GM23338 (cell line): ENCODE measurements around the gene CDH5. TPM values are rescaled to one million over a fixed set of nuclear protein-coding genes. Genes with fewer than 3 reads are reported as not detected.

Experiments used
- ATAC-seq: fragments of 200-7000 bp; cut with Tn5 transposase; 3 replicates; pipeline ENCODE4 v1.9.1; 2020
- DNase-seq: peaks from one replicate; pipeline ENCODE4 v3.0.0-alpha.2; 2015; ENCODE audit warnings: low spot score
- H2AFZ ChIP-seq: fragments of 200-600 bp; sonication (generic); 2 replicates; pipeline ENCODE4 v1.8.0; 2016; ENCODE audit warnings: antibody characterized with exemption, mild to moderate bottlenecking, moderate library complexity
- H3F3A ChIP-seq: fragments of 200-600 bp; sonication (generic); replicated peaks from 2 replicates; pipeline ENCODE4 v1.8.0; 2017; ENCODE audit warnings: antibody characterized with exemption, mixed run types, low read depth
- H3K27ac ChIP-seq: fragments of 200-600 bp; sonication (generic); 2 replicates; pipeline ENCODE4 v1.6.1; 2016; ENCODE audit warnings: low read depth
- H3K27me3 ChIP-seq: fragments of 200-600 bp; sonication (generic); 2 replicates; pipeline ENCODE4 v1.8.0; 2016; ENCODE audit warnings: mild to moderate bottlenecking, mixed run types, moderate library complexity; ENCODE audit not compliant: insufficient read depth
- H3K36me3 ChIP-seq: fragments of 200-600 bp; sonication (generic); 2 replicates; pipeline ENCODE4 v1.8.0; 2016; ENCODE audit warnings: mild to moderate bottlenecking; ENCODE audit not compliant: insufficient read depth
- H3K4me1 ChIP-seq: fragments of 200-600 bp; sonication (generic); 2 replicates; pipeline ENCODE4 v1.8.0; 2016; ENCODE audit warnings: mild to moderate bottlenecking, moderate library complexity; ENCODE audit not compliant: insufficient read depth
- H3K4me2 ChIP-seq: fragments of 200-600 bp; sonication (generic); 2 replicates; pipeline ENCODE4 v1.7.1; 2017; ENCODE audit warnings: mixed run types
- H3K4me3 ChIP-seq: fragments of 200-600 bp; sonication (generic); 2 replicates; pipeline ENCODE4 v1.6.1; 2016; ENCODE audit warnings: mixed run types
- H3K79me2 ChIP-seq: fragments of 200-600 bp; sonication (generic); replicated peaks from 2 replicates; pipeline ENCODE4 v1.8.0; 2017; ENCODE audit warnings: mild to moderate bottlenecking; ENCODE audit not compliant: insufficient read depth
- H3K9me2 ChIP-seq: fragments of 200-600 bp; sonication (generic); 2 replicates; pipeline ENCODE4 v1.8.0; 2017; ENCODE audit not compliant: insufficient read depth
- H4K20me1 ChIP-seq: fragments of 200-600 bp; sonication (generic); replicated peaks from 2 replicates; pipeline ENCODE4 v1.8.0; 2017; ENCODE audit warnings: mild to moderate bottlenecking; ENCODE audit not compliant: insufficient read depth
- H3K27ac Mint-ChIP-seq: 2 replicates; pipeline ENCODE4 v1.8.0; 2020; ENCODE audit warnings: inconsistent platforms, mild to moderate bottlenecking, moderate library complexity, mixed read lengths
- H3K27me3 Mint-ChIP-seq: 3 replicates; pipeline ENCODE4 v1.8.0; 2022; ENCODE audit warnings: low read depth, mild to moderate bottlenecking, moderate library complexity, mixed read lengths, inconsistent platforms; ENCODE audit not compliant: insufficient read depth, poor library complexity
- H3K36me3 Mint-ChIP-seq: 3 replicates; pipeline ENCODE4 v1.8.0; 2021; ENCODE audit warnings: low read depth, mild to moderate bottlenecking, inconsistent platforms, moderate library complexity, mixed read lengths
- H3K4me1 Mint-ChIP-seq: 3 replicates; pipeline ENCODE4 v1.8.0; 2020; ENCODE audit warnings: mild to moderate bottlenecking, inconsistent platforms, mixed read lengths
- H3K4me3 Mint-ChIP-seq: 3 replicates; pipeline ENCODE4 v1.8.0; 2021; ENCODE audit warnings: moderate library complexity, mild to moderate bottlenecking, inconsistent platforms, mixed read lengths
- H3K9me3 Mint-ChIP-seq: 3 replicates; pipeline ENCODE4 v1.8.0; 2020; ENCODE audit warnings: moderate library complexity, mild to moderate bottlenecking, inconsistent platforms, mixed read lengths
- CREB1 ChIP-seq: fragments of 250-450 bp; sonication (Bioruptor Pico); IDR thresholded peaks from 2 replicates; pipeline ENCODE4 v1.5.0; 2020; ENCODE audit warnings: low read depth, mild to moderate bottlenecking, moderate library complexity
- EZH2 ChIP-seq: fragments of 200-600 bp; sonication (generic); IDR thresholded peaks from one replicate; pipeline ENCODE4 v1.8.0; 2017; ENCODE audit warnings: antibody characterized with exemption, mild to moderate bottlenecking, low read depth; ENCODE audit not compliant: unreplicated experiment
- polyA plus RNA-seq: library from polyadenylated mRNA; unstranded; fragments of >200 nt; fragmentation: Nextera tagmentation; extraction: Ambion mirVana; gene quantifications from 2 replicates; pipeline ENCODE4 v1.2.1, GENCODE V29; 2016
- total RNA-seq: library from RNA; depleted of rRNA; stranded (reverse); fragments of >200 nt; shearing (Covaris generic); gene quantifications from 2 replicates; pipeline ENCODE4 v1.2.3, GENCODE V29; 2014
- TF ChIP-seq, protein P1 (sequence below): fragments of 250-450 bp; sonication (Bioruptor Pico); IDR thresholded peaks from 2 replicates; pipeline ENCODE4 v1.5.0; 2020; ENCODE audit warnings: mild to moderate bottlenecking, moderate library complexity

CDH5 gene
- total and polyA plus RNA-seq, 2 experiments from 2014 or later = 0.18 TPM; not detected in 1

DNA sequence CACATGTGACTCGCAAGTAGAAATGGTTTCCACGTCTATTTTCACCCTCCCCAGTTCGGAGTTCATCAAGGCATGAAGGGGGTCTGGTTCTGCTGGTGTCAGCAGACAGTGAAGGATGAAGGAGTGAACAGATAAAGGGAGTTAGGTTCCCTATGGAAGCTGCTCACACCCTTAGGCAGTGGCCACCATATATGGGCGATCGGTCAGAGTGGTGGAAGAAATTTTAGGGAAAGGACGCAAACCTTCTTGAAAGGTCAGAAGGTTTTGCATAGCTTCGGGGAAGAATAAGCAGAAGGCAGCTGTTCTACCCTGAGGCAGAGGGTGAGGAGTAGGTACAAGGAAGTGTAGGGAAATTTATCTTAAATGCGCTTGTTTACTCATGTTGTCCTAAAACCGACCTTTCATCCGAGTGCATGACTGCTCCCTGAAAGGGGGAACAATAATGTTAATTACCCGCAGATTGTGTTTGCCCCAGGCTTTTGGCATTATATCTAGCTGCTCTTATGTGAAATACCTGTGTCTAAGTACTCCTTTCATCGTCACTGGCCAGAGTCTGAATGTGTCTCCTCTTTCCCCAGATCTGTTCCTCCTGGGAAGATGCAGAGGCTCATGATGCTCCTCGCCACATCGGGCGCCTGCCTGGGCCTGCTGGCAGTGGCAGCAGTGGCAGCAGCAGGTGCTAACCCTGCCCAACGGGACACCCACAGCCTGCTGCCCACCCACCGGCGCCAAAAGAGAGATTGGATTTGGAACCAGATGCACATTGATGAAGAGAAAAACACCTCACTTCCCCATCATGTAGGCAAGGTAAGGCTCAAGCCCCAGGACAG is 12.5 kb downstream of the CDH5 start (continued):
- no peak for TF ChIP-seq CREB1 (CRISPR knock-in tag)
- TF ChIP-seq, protein P1, sequence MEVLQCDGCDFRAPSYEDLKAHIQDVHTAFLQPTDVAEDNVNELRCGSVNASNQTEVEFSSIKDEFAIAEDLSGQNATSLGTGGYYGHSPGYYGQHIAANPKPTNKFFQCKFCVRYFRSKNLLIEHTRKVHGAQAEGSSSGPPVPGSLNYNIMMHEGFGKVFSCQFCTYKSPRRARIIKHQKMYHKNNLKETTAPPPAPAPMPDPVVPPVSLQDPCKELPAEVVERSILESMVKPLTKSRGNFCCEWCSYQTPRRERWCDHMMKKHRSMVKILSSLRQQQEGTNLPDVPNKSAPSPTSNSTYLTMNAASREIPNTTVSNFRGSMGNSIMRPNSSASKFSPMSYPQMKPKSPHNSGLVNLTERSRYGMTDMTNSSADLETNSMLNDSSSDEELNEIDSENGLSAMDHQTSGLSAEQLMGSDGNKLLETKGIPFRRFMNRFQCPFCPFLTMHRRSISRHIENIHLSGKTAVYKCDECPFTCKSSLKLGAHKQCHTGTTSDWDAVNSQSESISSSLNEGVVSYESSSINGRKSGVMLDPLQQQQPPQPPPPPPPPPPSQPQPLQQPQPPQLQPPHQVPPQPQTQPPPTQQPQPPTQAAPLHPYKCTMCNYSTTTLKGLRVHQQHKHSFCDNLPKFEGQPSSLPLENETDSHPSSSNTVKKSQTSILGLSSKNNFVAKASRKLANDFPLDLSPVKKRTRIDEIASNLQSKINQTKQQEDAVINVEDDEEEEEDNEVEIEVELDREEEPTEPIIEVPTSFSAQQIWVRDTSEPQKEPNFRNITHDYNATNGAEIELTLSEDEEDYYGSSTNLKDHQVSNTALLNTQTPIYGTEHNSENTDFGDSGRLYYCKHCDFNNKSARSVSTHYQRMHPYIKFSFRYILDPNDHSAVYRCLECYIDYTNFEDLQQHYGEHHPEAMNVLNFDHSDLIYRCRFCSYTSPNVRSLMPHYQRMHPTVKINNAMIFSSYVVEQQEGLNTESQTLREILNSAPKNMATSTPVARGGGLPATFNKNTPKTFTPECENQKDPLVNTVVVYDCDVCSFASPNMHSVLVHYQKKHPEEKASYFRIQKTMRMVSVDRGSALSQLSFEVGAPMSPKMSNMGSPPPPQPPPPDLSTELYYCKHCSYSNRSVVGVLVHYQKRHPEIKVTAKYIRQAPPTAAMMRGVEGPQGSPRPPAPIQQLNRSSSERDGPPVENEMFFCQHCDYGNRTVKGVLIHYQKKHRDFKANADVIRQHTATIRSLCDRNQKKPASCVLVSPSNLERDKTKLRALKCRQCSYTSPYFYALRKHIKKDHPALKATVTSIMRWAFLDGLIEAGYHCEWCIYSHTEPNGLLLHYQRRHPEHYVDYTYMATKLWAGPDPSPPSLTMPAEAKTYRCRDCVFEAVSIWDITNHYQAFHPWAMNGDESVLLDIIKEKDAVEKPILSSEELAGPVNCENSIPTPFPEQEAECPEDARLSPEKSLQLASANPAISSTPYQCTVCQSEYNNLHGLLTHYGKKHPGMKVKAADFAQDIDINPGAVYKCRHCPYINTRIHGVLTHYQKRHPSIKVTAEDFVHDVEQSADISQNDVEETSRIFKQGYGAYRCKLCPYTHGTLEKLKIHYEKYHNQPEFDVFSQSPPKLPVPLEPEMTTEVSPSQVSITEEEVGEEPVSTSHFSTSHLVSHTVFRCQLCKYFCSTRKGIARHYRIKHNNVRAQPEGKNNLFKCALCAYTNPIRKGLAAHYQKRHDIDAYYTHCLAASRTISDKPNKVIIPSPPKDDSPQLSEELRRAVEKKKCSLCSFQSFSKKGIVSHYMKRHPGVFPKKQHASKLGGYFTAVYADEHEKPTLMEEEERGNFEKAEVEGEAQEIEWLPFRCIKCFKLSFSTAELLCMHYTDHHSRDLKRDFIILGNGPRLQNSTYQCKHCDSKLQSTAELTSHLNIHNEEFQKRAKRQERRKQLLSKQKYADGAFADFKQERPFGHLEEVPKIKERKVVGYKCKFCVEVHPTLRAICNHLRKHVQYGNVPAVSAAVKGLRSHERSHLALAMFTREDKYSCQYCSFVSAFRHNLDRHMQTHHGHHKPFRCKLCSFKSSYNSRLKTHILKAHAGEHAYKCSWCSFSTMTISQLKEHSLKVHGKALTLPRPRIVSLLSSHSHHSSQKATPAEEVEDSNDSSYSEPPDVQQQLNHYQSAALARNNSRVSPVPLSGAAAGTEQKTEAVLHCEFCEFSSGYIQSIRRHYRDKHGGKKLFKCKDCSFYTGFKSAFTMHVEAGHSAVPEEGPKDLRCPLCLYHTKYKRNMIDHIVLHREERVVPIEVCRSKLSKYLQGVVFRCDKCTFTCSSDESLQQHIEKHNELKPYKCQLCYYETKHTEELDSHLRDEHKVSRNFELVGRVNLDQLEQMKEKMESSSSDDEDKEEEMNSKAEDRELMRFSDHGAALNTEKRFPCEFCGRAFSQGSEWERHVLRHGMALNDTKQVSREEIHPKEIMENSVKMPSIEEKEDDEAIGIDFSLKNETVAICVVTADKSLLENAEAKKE = no peak

DNA sequence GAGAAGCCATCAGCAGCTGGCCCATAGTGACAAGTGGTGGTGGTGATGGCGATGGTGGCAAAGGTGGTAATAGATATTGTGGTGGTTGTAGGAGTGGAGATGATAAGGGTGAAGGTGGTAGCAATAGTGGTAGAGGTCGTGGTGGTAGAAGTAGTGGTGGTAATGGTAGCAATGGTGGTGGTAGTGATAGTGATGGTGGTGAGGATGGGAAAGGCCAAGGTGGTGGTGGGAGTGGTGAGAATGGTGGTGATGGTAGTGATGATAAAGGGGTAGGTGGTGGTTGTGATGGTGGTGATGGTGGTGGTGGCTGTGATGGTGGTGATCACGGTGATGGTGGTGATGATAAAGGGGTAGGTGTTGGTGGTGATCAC is 13.1 kb downstream of the CDH5 start:
- ATAC-seq (no peak), DNase-seq (no peak)
- no peaks in the 10 kb centered on the region for H3K27me3 ChIP-seq
- no peak for TF ChIP-seq EZH2
- TF ChIP-seq, protein P1 = no peak
- no peaks in the 10 kb centered on the region for H3F3A ChIP-seq
- H3K4me2 ChIP-seq = no peak overlapping the region
- peaks cover 14% of the 10 kb centered on the region; the same call in 2 of the 3 replicates for H3K4me1 Mint-ChIP-seq
- H3K27ac Mint-ChIP-seq = no peak overlapping the region
- no peaks in the 10 kb centered on the region for H4K20me1 ChIP-seq
- H2AFZ ChIP-seq = no peak overlapping the region
- H3K9me2 ChIP-seq = 0 out of 2 replicates have a peak, but pooled peaks cover 3% of the 10 kb centered on the region
- no peak overlapping the region for H3K4me3 ChIP-seq
- no peaks in the 10 kb centered on the region; the same call in 2 of the 3 replicates for H3K9me3 Mint-ChIP-seq
- H3K36me3 ChIP-seq = no peaks in the 10 kb centered on the region
- H3K36me3 Mint-ChIP-seq = no peaks in the 10 kb centered on the region; the same call in 2 of the 3 replicates
- H3K4me1 ChIP-seq = no peaks in the 10 kb centered on the region
- H3K79me2 ChIP-seq = no peaks in the 10 kb centered on the region
- H3K27me3 Mint-ChIP-seq = peaks cover 7% of the 10 kb centered on the region
- no peak overlapping the region for H3K4me3 Mint-ChIP-seq
- H3K27ac ChIP-seq = no peak overlapping the region
